Measurements from ENCODE around the gene ZMYND8.

- TF ChIP-seq CTCF (IDR thresholded peaks at IDR 0.05) (no peak), POLR2A (IDR thresholded peaks at IDR 0.05) (no peak)
Measured at GRCh38 chr20:47262365-47263013, 94.0 kb downstream of the ZMYND8 start.

All from heart left ventricle (tissue), 13 donors.